Liver (tissue), 9 donors: Measurements from ENCODE around the gene DBI. TPM values are rescaled to one million over a fixed set of nuclear protein-coding genes. Genes with fewer than 3 reads are reported as not detected.

Experiments used
- DNase-seq: peaks from one replicate; pipeline ENCODE4 v3.0.0-alpha.2; 2017; ENCODE audit warnings: low spot score
- H3K27ac ChIP-seq, 2 donors: one replicate each; pipeline ENCODE4 v1.7.0; 2013; ENCODE audit warnings: inconsistent platforms in 2 of 2, low read length in 2 of 2, control low read depth in 1 of 2, low read depth in 1 of 2, mild to moderate bottlenecking in 1 of 2
- H3K27me3 ChIP-seq, 4 donors: one replicate each; pipeline versions ENCODE4 v1.6.1 to v1.7.0; 2013; ENCODE audit warnings: low read length in 3 of 4, inconsistent platforms in 1 of 4, mild to moderate bottlenecking in 1 of 4, moderate library complexity in 1 of 4; ENCODE audit not compliant: control insufficient read depth in 4 of 4, insufficient read depth in 4 of 4
- H3K36me3 ChIP-seq, 4 donors: one replicate each; pipeline versions ENCODE4 v1.6.1 to v1.7.0; 2013; ENCODE audit warnings: low read length in 3 of 4, mild to moderate bottlenecking in 3 of 4, low read depth in 1 of 4, moderate library complexity in 1 of 4; ENCODE audit not compliant: control insufficient read depth in 4 of 4, insufficient read depth in 3 of 4
- H3K4me1 ChIP-seq, 4 donors: one replicate each; pipeline versions ENCODE4 v1.6.1 to v1.7.0; 2013; ENCODE audit warnings: low read length in 3 of 4, mild to moderate bottlenecking in 3 of 4, moderate library complexity in 1 of 4; ENCODE audit not compliant: control insufficient read depth in 4 of 4, insufficient read depth in 4 of 4
- H3K4me3 ChIP-seq, 3 donors: one replicate each; pipeline versions ENCODE4 v1.6.1 to v1.7.0; 2013; ENCODE audit warnings: low read length in 3 of 3, control low read depth in 1 of 3, low read depth in 1 of 3, mild to moderate bottlenecking in 1 of 3
- H3K9ac ChIP-seq, 2 donors: one replicate each; pipeline ENCODE4 v1.7.0; 2013; ENCODE audit warnings: low read length in 2 of 2, mild to moderate bottlenecking in 2 of 2, moderate library complexity in 2 of 2, control low read depth in 1 of 2, low read depth in 1 of 2
- H3K9me3 ChIP-seq, 4 donors: one replicate each; pipeline versions ENCODE4 v1.6.1 to v1.7.0; 2013; ENCODE audit warnings: low read length in 3 of 4; ENCODE audit not compliant: control insufficient read depth in 4 of 4
- ATF3 ChIP-seq: IDR thresholded peaks from 2 replicates; pipeline ENCODE4 v1.6.1; 2016; ENCODE audit warnings: antibody characterized with exemption
- EGR1 ChIP-seq, 2 donors: IDR thresholded peaks; 2 replicates each; pipeline ENCODE4 v1.6.1; 2016 to 2018; ENCODE audit warnings: antibody characterized with exemption in 2 of 2, low read depth in 2 of 2
- FOXA1 ChIP-seq: IDR thresholded peaks from 2 replicates; pipeline ENCODE4 v1.6.1; 2016; ENCODE audit warnings: antibody characterized with exemption
- FOXA2 ChIP-seq: IDR thresholded peaks from 2 replicates; pipeline ENCODE4 v1.6.1; 2016; ENCODE audit warnings: antibody characterized with exemption
- GABPA ChIP-seq, 2 donors: IDR thresholded peaks in 1 of 2; conservative IDR thresholded peaks in 1 of 2; 2 replicates each; pipeline ENCODE4 v1.6.1; 2016; ENCODE audit warnings: antibody characterized with exemption in 2 of 2, mild to moderate bottlenecking in 1 of 2, moderate library complexity in 1 of 2
- HNF4A ChIP-seq, 2 donors: conservative IDR thresholded peaks; 2 replicates each; pipeline ENCODE4 v1.6.1; 2016; ENCODE audit warnings: antibody characterized with exemption in 2 of 2, mild to moderate bottlenecking in 2 of 2
- HNF4G ChIP-seq: IDR thresholded peaks from 2 replicates; pipeline ENCODE4 v1.6.1; 2016; ENCODE audit warnings: antibody characterized with exemption
- JUND ChIP-seq, 2 donors: IDR thresholded peaks; 2 replicates each; pipeline ENCODE4 v1.6.1; 2016; ENCODE audit warnings: antibody characterized with exemption in 2 of 2
- MAX ChIP-seq: IDR thresholded peaks from 2 replicates; pipeline ENCODE4 v1.6.1; 2016; ENCODE audit warnings: antibody characterized with exemption
- NR2F2 ChIP-seq: IDR thresholded peaks from 2 replicates; pipeline ENCODE4 v1.6.1; 2016; ENCODE audit warnings: antibody characterized with exemption
- RAD21 ChIP-seq, 2 donors: IDR thresholded peaks; 2 replicates each; pipeline ENCODE4 v1.6.1; 2016; ENCODE audit warnings: antibody characterized with exemption in 2 of 2, mild to moderate bottlenecking in 2 of 2
- RXRA ChIP-seq, 2 donors: IDR thresholded peaks; 2 replicates each; pipeline ENCODE4 v1.6.1; 2017 to 2018; ENCODE audit warnings: antibody characterized with exemption in 2 of 2, mild to moderate bottlenecking in 1 of 2
- SP1 ChIP-seq: IDR thresholded peaks from 2 replicates; pipeline ENCODE4 v1.6.1; 2018; ENCODE audit warnings: antibody characterized with exemption, mild to moderate bottlenecking
- TAF1 ChIP-seq: conservative IDR thresholded peaks from 2 replicates; pipeline ENCODE4 v1.6.1; 2016; ENCODE audit warnings: antibody characterized with exemption, mild to moderate bottlenecking
- YY1 ChIP-seq: IDR thresholded peaks from 2 replicates; pipeline ENCODE4 v1.6.1; 2016; ENCODE audit warnings: antibody characterized with exemption, mild to moderate bottlenecking
- ZBTB33 ChIP-seq: IDR thresholded peaks from 2 replicates; pipeline ENCODE4 v1.6.1; 2016; ENCODE audit warnings: antibody characterized with exemption
- WGBS: extraction: QIAGEN DNeasy Blood & Tissue Kit; methylation state at CpG from one replicate; pipeline ENCODE4 v1.1.7; 2013; 5-methylcytosine and 5-hydroxymethylcytosine counted together
- polyA plus RNA-seq, 2 donors: library from polyadenylated mRNA; stranded (reverse) in 1 of 2; unstranded in 1 of 2; fragments of 200-250 nt in 1 of 2; fragments of >200 nt in 1 of 2; fragmentation: Nextera tagmentation in 1 of 2; extraction: Ambion mirVana in 1 of 2; gene quantifications; one replicate each; pipeline versions ENCODE4 v1.2.1 to v1.2.3, GENCODE V29; 2013 to 2015
- total RNA-seq, 2 donors: library from RNA; depleted of rRNA; stranded (reverse); fragments of >200 nt; gene quantifications; one replicate each; pipeline ENCODE4 v1.2.3, GENCODE V29; 2014
- TF ChIP-seq, protein P1 (sequence below): fragments of 150-350 bp; IDR thresholded peaks from 2 replicates; pipeline ENCODE4 v1.5.1; 2017; ENCODE audit warnings: improper control_type of control experiment, low read depth, low read length; ENCODE audit not compliant: missing input control
- TF ChIP-seq, protein P2 (sequence below): IDR thresholded peaks from 2 replicates; pipeline ENCODE4 v1.6.1; 2016; ENCODE audit warnings: antibody characterized with exemption, mild to moderate bottlenecking
- donor health status: healthy.
- donor health status: healthy.
- donor health status: healthy.
- donor health status: healthy.
- donor health status: healthy.

Gene DBI
- total and polyA plus RNA-seq, 4 donors, result 134 to 900 (median 356) TPM

DNA sequence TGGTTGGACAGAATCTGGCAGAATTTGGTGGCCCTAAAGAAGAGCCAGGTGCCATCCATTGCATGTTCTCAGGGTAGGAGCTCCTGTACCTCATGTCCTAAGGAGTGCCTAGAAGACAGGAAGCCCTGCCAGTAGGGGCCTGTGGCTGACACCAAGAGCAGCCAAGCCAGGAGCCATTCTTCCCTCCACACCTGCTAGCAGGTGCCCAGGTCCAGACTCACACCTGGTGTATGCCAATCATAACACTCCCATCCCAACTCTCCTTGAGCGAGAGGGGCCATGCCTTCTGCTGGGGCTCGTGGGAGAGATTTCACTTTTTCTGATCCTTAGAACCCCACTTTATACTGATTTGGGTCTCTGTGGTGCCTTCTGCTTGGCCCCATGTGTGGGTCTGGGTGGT lies 38.4 kb downstream of the DBI start:
- H3K27ac ChIP-seq, result no peak overlapping the region
- 98% methylated on average over 2 of the region's 2 CpGs for WGBS
- peaks cover 5 to 22% (median 11%) of the 10 kb centered on the region in 4 donors for H3K4me1 ChIP-seq
- DNase-seq, result no peak
- H3K4me3 ChIP-seq, result no peak overlapping the region
- H3K36me3 ChIP-seq, result no peaks in the 10 kb centered on the region
- H3K27me3 ChIP-seq, result no peaks in the 10 kb centered on the region
- TF ChIP-seq GABPA (IDR thresholded peaks at IDR 0.05 in 1 of 2, conservative IDR thresholded peaks at IDR 0.05 in 1 of 2), result no peak
- no peak for TF ChIP-seq RAD21 (IDR thresholded peaks at IDR 0.05)
- TF ChIP-seq HNF4A (conservative IDR thresholded peaks at IDR 0.05), result no peak
- TF ChIP-seq RXRA (IDR thresholded peaks at IDR 0.05), result no peak
- no peak for TF ChIP-seq EGR1 (IDR thresholded peaks at IDR 0.05; ENCODE audit: low read depth in 2 of 2)
- no peak for TF ChIP-seq HNF4G
- no peak for TF ChIP-seq FOXA1
- no peak for TF ChIP-seq ZBTB33
- TF ChIP-seq JUND (IDR thresholded peaks at IDR 0.05), result no peak
- TF ChIP-seq, protein P1, sequence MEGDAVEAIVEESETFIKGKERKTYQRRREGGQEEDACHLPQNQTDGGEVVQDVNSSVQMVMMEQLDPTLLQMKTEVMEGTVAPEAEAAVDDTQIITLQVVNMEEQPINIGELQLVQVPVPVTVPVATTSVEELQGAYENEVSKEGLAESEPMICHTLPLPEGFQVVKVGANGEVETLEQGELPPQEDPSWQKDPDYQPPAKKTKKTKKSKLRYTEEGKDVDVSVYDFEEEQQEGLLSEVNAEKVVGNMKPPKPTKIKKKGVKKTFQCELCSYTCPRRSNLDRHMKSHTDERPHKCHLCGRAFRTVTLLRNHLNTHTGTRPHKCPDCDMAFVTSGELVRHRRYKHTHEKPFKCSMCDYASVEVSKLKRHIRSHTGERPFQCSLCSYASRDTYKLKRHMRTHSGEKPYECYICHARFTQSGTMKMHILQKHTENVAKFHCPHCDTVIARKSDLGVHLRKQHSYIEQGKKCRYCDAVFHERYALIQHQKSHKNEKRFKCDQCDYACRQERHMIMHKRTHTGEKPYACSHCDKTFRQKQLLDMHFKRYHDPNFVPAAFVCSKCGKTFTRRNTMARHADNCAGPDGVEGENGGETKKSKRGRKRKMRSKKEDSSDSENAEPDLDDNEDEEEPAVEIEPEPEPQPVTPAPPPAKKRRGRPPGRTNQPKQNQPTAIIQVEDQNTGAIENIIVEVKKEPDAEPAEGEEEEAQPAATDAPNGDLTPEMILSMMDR, result no peak
- no peak for TF ChIP-seq NR2F2
- no peak for TF ChIP-seq YY1
- no peak for TF ChIP-seq TAF1
- TF ChIP-seq, protein P2, sequence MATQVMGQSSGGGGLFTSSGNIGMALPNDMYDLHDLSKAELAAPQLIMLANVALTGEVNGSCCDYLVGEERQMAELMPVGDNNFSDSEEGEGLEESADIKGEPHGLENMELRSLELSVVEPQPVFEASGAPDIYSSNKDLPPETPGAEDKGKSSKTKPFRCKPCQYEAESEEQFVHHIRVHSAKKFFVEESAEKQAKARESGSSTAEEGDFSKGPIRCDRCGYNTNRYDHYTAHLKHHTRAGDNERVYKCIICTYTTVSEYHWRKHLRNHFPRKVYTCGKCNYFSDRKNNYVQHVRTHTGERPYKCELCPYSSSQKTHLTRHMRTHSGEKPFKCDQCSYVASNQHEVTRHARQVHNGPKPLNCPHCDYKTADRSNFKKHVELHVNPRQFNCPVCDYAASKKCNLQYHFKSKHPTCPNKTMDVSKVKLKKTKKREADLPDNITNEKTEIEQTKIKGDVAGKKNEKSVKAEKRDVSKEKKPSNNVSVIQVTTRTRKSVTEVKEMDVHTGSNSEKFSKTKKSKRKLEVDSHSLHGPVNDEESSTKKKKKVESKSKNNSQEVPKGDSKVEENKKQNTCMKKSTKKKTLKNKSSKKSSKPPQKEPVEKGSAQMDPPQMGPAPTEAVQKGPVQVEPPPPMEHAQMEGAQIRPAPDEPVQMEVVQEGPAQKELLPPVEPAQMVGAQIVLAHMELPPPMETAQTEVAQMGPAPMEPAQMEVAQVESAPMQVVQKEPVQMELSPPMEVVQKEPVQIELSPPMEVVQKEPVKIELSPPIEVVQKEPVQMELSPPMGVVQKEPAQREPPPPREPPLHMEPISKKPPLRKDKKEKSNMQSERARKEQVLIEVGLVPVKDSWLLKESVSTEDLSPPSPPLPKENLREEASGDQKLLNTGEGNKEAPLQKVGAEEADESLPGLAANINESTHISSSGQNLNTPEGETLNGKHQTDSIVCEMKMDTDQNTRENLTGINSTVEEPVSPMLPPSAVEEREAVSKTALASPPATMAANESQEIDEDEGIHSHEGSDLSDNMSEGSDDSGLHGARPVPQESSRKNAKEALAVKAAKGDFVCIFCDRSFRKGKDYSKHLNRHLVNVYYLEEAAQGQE, result no peak
- TF ChIP-seq MAX, result no peak
- TF ChIP-seq ATF3, result no peak
- no peak for TF ChIP-seq SP1
- TF ChIP-seq FOXA2, result no peak
- no peak overlapping the region for H3K9ac ChIP-seq
- H3K9me3 ChIP-seq, result no peaks in the 10 kb centered on the region
